Aorta (tissue), 5 donors: ENCODE data around the gene PLPPR5. TPM values are rescaled to one million over a fixed set of nuclear protein-coding genes. Genes with fewer than 3 reads are reported as not detected.

ENCODE experiments used
- ATAC-seq: fragments of 200-7000 bp; cut with Tn5 transposase; one replicate; pipeline ENCODE4 v1.9.1; 2022; ENCODE audit warnings: moderate library complexity; ENCODE audit not compliant: low FRiP score
- DNase-seq, 2 donors: peaks; one replicate each; pipeline ENCODE4 v3.0.0-alpha.2; 2020
- H3K27ac ChIP-seq, 2 donors: one replicate each; pipeline ENCODE4 v1.5.1; 2013; ENCODE audit warnings: low read length in 2 of 2, mild to moderate bottlenecking in 2 of 2, moderate library complexity in 2 of 2, control low read depth in 1 of 2, inconsistent platforms in 1 of 2, low read depth in 1 of 2
- H3K27me3 ChIP-seq, 2 donors: one replicate each; pipeline ENCODE4 v1.6.1; 2013; ENCODE audit warnings: control low read depth in 1 of 2, low read length in 1 of 2, mild to moderate bottlenecking in 1 of 2, moderate library complexity in 1 of 2; ENCODE audit not compliant: insufficient read depth in 2 of 2, control insufficient read depth in 1 of 2
- H3K36me3 ChIP-seq, 2 donors: one replicate each; pipeline ENCODE4 v1.6.1; 2013; ENCODE audit warnings: control low read depth in 1 of 2, low read length in 1 of 2, mild to moderate bottlenecking in 1 of 2; ENCODE audit not compliant: insufficient read depth in 2 of 2, control insufficient read depth in 1 of 2
- H3K4me1 ChIP-seq, 2 donors: one replicate each; pipeline ENCODE4 v1.6.1; 2013; ENCODE audit warnings: low read length in 2 of 2, control low read depth in 1 of 2, mild to moderate bottlenecking in 1 of 2, moderate library complexity in 1 of 2; ENCODE audit not compliant: insufficient read depth in 2 of 2, control insufficient read depth in 1 of 2
- H3K4me3 ChIP-seq, 2 donors: one replicate each; pipeline ENCODE4 v1.5.1; 2013; ENCODE audit warnings: low read length in 2 of 2, control low read depth in 1 of 2, mild to moderate bottlenecking in 1 of 2
- H3K9me3 ChIP-seq: one replicate; pipeline ENCODE4 v1.6.1; 2013; ENCODE audit warnings: mild to moderate bottlenecking, low read length; ENCODE audit not compliant: control insufficient read depth
- WGBS, 2 donors: extraction: QIAGEN DNeasy Blood & Tissue Kit; methylation state at CpG; one replicate each; pipeline ENCODE4 v1.1.7; 2013; 5-methylcytosine and 5-hydroxymethylcytosine counted together
- intact Hi-C, 2 donors: fragments of 100-400 bp; cut with DNase I; formaldehyde crosslinking; loops; one replicate each; pipeline versions ENCODE4 v1.14.2 to v1.15.0; 2022
- polyA plus RNA-seq, 2 donors: library from polyadenylated mRNA; stranded (reverse); fragments of 200-250 nt; gene quantifications; one replicate each; pipeline ENCODE4 v1.2.3, GENCODE V29; 2013
- total RNA-seq, 2 donors: library from RNA; stranded (reverse); fragmentation: NEBNext Ultra II Directional; extraction: Animal tissue kit (Norgen Biotek cat#: 25700); gene quantifications; one replicate each; pipeline ENCODE4 v1.2.1, GENCODE V29; 2021
- donor health status: healthy with polysubstance abuse.
- donor health status: Bipolar disorder and iron deficiency.
- donor health status: DM: no; HTN: no; CAD: no.
- donor health status: DM: no; HTN: no; CAD: no.
- donor health status: DM: yes; HTN: yes; CAD: no.

The PLPPR5 gene
- total and polyA plus RNA-seq, 4 donors = not detected

DNA sequence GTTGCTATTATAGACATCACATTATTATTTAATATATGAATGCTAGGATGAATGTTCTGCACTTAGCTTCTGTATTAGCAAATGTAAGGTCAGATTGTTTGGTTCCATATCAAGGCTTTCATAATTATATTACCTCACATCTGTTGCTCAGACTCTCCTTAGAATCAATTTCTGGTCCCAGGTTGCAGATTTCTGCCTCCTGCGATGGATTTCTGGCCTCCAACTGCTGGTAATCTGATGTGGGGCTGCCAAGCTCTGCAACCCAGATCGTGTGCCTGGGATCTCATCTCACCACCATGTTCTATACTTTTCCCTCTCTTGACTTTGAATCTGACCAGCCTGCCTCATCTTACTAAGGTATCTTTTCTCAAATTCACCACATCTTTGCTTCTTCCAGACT lies 25.2 kb downstream of the PLPPR5 start:
- no peak overlapping the region for H3K4me3 ChIP-seq
- peaks cover 0 to 2% of the 10 kb centered on the region in 2 donors for H3K27me3 ChIP-seq
- H3K9me3 ChIP-seq = no peaks in the 10 kb centered on the region
- intact Hi-C loops = no loop called here
- DNase-seq (no peak), ATAC-seq (no peak)
- H3K36me3 ChIP-seq = no peaks in the 10 kb centered on the region
- 74 to 82% methylated on average over 2 of the region's 2 CpGs for WGBS, 2 donors
- no peak overlapping the region for H3K27ac ChIP-seq
- no peaks in the 10 kb centered on the region for H3K4me1 ChIP-seq

DNA sequence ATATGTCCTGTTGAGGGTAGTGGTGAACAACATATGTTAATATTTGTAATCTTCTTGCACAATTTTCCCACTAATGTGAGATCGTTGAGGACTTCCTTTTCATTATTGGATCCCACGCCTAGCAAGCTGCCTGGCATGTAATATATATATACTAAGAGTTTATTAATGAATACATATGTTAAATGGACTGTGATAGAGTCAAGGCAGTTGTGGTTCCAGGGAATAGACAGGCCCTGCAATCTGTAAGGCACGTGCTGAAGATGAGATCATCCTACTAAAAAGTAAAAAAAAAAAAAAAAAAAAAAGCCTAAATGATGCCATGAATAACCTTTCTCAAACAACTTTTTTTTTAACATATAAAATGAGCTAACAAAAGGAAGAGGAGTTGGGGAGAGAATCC lies 28.9 kb downstream of the PLPPR5 start:
- Histone ChIP-seq H3K27ac (no peak overlapping the region), H3K4me1 (no peaks in the 10 kb centered on the region), H3K27me3 (peaks cover 0 to 2% of the 10 kb centered on the region in 2 donors), H3K9me3 (no peaks in the 10 kb centered on the region), H3K36me3 (no peaks in the 10 kb centered on the region), H3K4me3 (no peak overlapping the region)
- WGBS, 2 donors = 69 to 75% methylated on average over 3 of the region's 3 CpGs
- intact Hi-C loops = no loop called here
- no peak for ATAC-seq
- DNase-seq = no peak

DNA sequence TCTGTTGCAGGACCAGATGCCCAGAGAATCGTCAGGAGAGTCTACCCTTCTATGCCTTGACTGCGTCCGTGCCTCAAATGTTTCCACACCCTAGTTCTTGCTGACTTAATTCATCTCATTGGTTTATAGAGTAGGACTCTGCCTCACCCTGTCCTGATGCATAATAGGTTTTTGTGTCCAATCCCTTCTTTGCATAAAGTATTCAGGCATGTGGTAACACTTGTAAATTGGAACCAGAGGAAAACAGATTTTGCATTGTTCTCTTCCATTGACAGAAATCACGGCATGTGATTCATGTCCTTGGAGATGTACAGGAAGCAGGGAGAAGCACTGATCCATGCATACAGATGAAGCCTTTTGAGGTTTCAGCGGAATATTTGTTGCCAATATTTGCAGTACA lies 29.5 kb downstream of the PLPPR5 start:
- no peak for DNase-seq
- 63 to 72% methylated on average over 5 of the region's 5 CpGs for WGBS, 2 donors
- Histone ChIP-seq H3K4me1 (no peaks in the 10 kb centered on the region), H3K27ac (no peak overlapping the region), H3K27me3 (peaks cover 0 to 2% of the 10 kb centered on the region in 2 donors), H3K4me3 (no peak overlapping the region), H3K9me3 (no peaks in the 10 kb centered on the region), H3K36me3 (no peaks in the 10 kb centered on the region)
- no peak for ATAC-seq
- intact Hi-C loops = no loop called here

DNA sequence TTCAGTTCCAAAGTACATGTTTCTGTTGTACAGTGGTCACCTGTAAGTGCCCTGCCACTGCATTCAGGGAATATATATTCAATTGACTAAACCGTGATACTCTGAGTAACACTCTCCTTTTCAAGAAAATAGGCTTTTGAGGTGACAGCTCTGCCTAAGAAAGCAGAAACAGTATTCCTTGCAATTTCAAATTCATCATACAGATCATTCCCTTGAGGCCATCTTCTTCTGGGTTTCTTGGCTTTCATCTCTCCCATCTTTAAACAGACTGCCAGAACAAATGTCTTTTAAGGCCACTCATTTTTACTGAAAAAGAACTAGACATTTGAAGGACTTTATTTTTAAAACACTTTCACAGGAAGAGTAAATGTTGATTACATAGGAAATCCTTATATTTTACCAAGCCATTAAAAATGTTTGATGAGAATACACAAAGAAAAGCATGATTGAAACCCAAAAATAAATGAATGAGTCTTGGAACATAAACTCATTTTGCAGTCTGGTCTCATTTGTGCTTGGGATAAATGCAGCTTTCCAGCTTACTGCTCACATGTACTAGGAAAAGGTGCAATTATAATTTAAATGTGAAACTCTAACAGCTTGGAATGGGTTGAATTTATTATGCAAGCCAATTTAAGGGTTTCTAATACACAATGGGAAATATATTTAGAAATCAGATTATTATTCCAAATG lies 34.7 kb downstream of the PLPPR5 start:
- intact Hi-C loops = no loop called here
- no peaks in the 10 kb centered on the region for H3K4me1 ChIP-seq
- no peaks in the 10 kb centered on the region for H3K27me3 ChIP-seq
- ATAC-seq (no peak), DNase-seq (no peak)
- no peaks in the 10 kb centered on the region for H3K9me3 ChIP-seq
- H3K36me3 ChIP-seq = no peaks in the 10 kb centered on the region
- H3K4me3 ChIP-seq = no peak overlapping the region
- WGBS, 2 donors = 29 to 47% methylated on average over 1 of the region's 1 CpG
- H3K27ac ChIP-seq = no peak overlapping the region

DNA sequence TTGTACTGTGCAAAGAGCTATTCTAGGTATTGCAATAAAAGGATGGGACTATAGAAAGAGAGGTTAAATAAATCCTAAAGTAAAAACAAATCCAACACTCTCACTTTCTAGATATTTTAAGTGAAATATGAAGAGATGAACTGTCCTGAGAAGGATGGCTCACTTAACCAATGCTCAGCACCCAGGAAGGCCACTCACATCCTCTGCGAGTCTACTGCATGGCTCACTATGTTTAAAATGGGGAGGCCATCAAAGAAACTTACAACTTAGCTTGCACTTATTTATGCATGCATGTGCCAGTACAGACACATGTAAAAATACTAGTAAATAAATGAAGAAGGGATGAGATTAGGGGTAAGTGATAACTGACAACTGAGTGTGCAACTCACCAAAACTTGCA lies 37.5 kb downstream of the PLPPR5 start:
- Histone ChIP-seq H3K27me3 (no peaks in the 10 kb centered on the region), H3K27ac (no peak overlapping the region), H3K36me3 (no peaks in the 10 kb centered on the region), H3K9me3 (no peaks in the 10 kb centered on the region), H3K4me1 (no peaks in the 10 kb centered on the region), H3K4me3 (no peak overlapping the region)
- 79 to 88% methylated on average over 1 of the region's 1 CpG for WGBS, 2 donors
- ATAC-seq (no peak), DNase-seq (no peak)
- intact Hi-C loops = no loop called here

DNA sequence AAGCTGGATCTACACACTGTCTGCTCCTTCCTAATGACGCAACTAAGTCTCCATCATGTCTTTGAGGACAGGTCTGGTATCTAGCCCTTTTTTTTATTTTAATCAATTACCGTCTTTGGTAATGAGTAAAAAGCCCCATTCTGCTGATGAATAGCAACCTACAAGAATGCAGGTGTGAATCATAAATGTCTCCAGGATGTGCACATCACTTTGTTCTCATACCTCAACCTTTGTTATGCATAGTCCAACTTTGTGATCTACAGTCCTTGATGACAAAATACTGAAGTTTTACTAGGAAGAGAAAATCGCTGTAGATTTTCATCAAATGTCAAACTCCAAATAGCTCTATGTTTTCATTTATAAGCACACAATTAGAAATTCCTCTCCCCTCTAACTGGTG lies 39.3 kb downstream of the PLPPR5 start:
- intact Hi-C loops = no loop called here
- H3K27ac ChIP-seq = no peak overlapping the region
- WGBS, 2 donors = 79 to 85% methylated on average over 3 of the region's 3 CpGs
- no peak for DNase-seq
- no peak overlapping the region for H3K4me3 ChIP-seq
- H3K4me1 ChIP-seq = no peaks in the 10 kb centered on the region
- no peaks in the 10 kb centered on the region for H3K9me3 ChIP-seq
- H3K27me3 ChIP-seq = no peaks in the 10 kb centered on the region
- no peak for ATAC-seq
- H3K36me3 ChIP-seq = no peaks in the 10 kb centered on the region

DNA sequence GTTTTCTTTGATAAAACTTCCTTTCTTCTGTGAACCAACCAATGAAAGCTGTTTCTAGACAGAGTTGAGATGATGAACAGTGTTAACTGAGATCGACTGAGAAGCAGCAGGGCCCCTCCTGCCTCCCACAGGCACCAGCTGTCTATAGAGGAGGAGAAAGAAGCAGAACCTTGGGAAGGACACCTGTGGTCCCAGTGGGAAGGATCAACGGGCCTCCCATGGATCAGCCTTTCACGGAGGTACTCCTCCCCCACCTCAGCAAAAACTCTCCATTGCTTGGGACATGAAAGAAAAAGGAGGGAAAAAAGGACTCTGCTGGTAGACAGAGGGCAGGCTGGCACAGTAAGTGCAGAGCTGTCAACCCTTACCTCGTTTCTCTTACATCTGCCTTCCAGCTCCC lies 40.5 kb downstream of the PLPPR5 start:
- Histone ChIP-seq H3K27me3 (peaks cover 0 to 2% of the 10 kb centered on the region in 2 donors), H3K9me3 (no peaks in the 10 kb centered on the region), H3K4me3 (no peak overlapping the region), H3K27ac (no peak overlapping the region), H3K4me1 (no peaks in the 10 kb centered on the region), H3K36me3 (no peaks in the 10 kb centered on the region)
- ATAC-seq (peak; percentile 29), DNase-seq (no peak)
- 33 to 35% methylated on average over 4 of the region's 4 CpGs for WGBS, 2 donors
- intact Hi-C loops = no loop called here

DNA sequence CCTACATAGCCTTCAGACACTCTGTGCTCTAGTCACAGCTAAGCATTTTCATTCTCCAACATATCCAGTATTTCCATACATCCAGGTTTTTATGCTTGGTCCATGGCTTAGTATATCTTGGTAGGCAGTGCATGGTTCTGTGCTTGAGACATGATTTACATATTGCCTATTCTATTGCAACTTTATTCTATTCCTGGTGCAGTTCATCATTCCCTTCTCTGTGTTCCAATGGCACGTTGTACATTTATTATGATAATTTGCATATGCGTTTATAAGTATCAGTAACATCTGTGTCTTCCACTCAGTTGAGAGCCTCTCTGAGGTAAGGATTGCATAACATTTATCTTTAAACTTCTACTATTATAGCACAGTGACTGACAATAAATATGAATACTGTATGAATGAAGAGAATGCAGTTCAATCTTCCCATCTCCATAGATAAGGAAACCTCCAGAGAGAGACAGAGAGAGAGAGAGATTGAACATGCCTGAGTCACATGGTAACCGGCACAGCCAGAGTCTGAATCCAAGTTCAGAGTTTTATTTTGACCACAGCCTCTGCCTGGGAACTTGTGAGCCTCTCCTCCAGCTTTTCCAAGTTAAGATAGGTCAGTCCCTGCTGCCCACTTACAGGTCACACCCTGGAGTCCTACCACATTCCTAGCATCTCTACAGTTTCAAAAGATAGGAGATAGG lies 41.5 kb downstream of the PLPPR5 start:
- H3K4me1 ChIP-seq = no peaks in the 10 kb centered on the region
- ATAC-seq = no peak
- no peak overlapping the region for H3K27ac ChIP-seq
- no peaks in the 10 kb centered on the region for H3K9me3 ChIP-seq
- H3K27me3 ChIP-seq = peaks cover 0 to 2% of the 10 kb centered on the region in 2 donors
- DNase-seq = no peak
- 71 to 80% methylated on average over 3 of the region's 3 CpGs for WGBS, 2 donors
- H3K36me3 ChIP-seq = no peaks in the 10 kb centered on the region
- intact Hi-C loops = no loop called here
- no peak overlapping the region for H3K4me3 ChIP-seq

DNA sequence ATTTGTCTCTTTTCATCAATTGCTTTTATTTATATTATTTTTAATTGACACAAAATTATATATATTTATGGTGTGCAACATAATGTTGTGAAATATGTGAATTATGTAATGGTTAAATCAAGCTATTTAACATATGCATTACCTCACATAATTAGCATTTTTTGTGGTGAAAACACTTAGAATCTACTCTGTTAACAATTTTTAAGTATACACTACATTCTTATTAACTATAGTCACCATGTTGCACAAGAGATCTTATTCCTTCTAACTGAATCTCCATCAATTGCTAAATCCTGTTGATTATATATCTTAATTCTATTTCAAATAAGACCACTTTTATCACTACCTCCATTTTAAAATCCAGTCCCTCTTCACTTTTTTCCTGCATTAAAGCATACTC lies 42.5 kb downstream of the PLPPR5 start:
- intact Hi-C loops = no loop called here
- H3K4me1 ChIP-seq = no peaks in the 10 kb centered on the region
- H3K4me3 ChIP-seq = no peak overlapping the region
- H3K27ac ChIP-seq = no peak overlapping the region
- no peak for ATAC-seq
- peaks cover 0 to 2% of the 10 kb centered on the region in 2 donors for H3K27me3 ChIP-seq
- no peaks in the 10 kb centered on the region for H3K9me3 ChIP-seq
- no peak for DNase-seq
- H3K36me3 ChIP-seq = no peaks in the 10 kb centered on the region
